ENCODE results near the gene LRRIQ3. TPM values are rescaled to one million over a fixed set of nuclear protein-coding genes. Genes with fewer than 3 reads are reported as not detected.

The LRRIQ3 gene
- total and polyA plus RNA-seq, 2 of the 13 experiments (the other 11 are each of a cell fraction or from before 2014, with no cell fraction given), result 1.1 to 1.3 TPM

- TF ChIP-seq, protein P1, sequence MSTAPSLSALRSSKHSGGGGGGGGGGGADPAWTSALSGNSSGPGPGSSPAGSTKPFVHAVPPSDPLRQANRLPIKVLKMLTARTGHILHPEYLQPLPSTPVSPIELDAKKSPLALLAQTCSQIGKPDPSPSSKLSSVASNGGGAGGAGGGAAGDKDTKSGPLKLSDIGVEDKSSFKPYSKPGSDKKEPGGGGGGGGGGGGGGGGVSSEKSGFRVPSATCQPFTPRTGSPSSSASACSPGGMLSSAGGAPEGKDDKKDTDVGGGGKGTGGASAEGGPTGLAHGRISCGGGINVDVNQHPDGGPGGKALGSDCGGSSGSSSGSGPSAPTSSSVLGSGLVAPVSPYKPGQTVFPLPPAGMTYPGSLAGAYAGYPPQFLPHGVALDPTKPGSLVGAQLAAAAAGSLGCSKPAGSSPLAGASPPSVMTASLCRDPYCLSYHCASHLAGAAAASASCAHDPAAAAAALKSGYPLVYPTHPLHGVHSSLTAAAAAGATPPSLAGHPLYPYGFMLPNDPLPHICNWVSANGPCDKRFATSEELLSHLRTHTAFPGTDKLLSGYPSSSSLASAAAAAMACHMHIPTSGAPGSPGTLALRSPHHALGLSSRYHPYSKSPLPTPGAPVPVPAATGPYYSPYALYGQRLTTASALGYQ (CRISPR knock-in tag; IDR thresholded peaks at IDR 0.05), result no peak
- TF ChIP-seq ZNF180 (CRISPR knock-in tag; IDR thresholded peaks at IDR 0.05; ENCODE audit: borderline replicate concordance, low read depth) (no peak), CHCHD3 (CRISPR knock-in tag; IDR thresholded peaks at IDR 0.05) (no peak), EZH2 (conservative IDR thresholded peaks at IDR 0.05; ENCODE audit: low read depth, low read length) (no peak), ZNF431 (CRISPR knock-in tag; IDR thresholded peaks at IDR 0.05; ENCODE audit: borderline replicate concordance, low read depth) (no peak), ZNF883 (CRISPR knock-in tag; IDR thresholded peaks at IDR 0.05; ENCODE audit: not compliant biosample characterization) (no peak), YEATS4 (CRISPR knock-in tag; IDR thresholded peaks at IDR 0.05; ENCODE audit: borderline replicate concordance) (no peak), RELA (CRISPR knock-in tag; IDR thresholded peaks at IDR 0.05) (no peak), SP4 (CRISPR knock-in tag; IDR thresholded peaks at IDR 0.05) (no peak), ELF3 (CRISPR knock-in tag; IDR thresholded peaks at IDR 0.05) (no peak), NCOA5 (CRISPR knock-in tag; IDR thresholded peaks at IDR 0.05) (no peak)
- TF ChIP-seq, protein P2, sequence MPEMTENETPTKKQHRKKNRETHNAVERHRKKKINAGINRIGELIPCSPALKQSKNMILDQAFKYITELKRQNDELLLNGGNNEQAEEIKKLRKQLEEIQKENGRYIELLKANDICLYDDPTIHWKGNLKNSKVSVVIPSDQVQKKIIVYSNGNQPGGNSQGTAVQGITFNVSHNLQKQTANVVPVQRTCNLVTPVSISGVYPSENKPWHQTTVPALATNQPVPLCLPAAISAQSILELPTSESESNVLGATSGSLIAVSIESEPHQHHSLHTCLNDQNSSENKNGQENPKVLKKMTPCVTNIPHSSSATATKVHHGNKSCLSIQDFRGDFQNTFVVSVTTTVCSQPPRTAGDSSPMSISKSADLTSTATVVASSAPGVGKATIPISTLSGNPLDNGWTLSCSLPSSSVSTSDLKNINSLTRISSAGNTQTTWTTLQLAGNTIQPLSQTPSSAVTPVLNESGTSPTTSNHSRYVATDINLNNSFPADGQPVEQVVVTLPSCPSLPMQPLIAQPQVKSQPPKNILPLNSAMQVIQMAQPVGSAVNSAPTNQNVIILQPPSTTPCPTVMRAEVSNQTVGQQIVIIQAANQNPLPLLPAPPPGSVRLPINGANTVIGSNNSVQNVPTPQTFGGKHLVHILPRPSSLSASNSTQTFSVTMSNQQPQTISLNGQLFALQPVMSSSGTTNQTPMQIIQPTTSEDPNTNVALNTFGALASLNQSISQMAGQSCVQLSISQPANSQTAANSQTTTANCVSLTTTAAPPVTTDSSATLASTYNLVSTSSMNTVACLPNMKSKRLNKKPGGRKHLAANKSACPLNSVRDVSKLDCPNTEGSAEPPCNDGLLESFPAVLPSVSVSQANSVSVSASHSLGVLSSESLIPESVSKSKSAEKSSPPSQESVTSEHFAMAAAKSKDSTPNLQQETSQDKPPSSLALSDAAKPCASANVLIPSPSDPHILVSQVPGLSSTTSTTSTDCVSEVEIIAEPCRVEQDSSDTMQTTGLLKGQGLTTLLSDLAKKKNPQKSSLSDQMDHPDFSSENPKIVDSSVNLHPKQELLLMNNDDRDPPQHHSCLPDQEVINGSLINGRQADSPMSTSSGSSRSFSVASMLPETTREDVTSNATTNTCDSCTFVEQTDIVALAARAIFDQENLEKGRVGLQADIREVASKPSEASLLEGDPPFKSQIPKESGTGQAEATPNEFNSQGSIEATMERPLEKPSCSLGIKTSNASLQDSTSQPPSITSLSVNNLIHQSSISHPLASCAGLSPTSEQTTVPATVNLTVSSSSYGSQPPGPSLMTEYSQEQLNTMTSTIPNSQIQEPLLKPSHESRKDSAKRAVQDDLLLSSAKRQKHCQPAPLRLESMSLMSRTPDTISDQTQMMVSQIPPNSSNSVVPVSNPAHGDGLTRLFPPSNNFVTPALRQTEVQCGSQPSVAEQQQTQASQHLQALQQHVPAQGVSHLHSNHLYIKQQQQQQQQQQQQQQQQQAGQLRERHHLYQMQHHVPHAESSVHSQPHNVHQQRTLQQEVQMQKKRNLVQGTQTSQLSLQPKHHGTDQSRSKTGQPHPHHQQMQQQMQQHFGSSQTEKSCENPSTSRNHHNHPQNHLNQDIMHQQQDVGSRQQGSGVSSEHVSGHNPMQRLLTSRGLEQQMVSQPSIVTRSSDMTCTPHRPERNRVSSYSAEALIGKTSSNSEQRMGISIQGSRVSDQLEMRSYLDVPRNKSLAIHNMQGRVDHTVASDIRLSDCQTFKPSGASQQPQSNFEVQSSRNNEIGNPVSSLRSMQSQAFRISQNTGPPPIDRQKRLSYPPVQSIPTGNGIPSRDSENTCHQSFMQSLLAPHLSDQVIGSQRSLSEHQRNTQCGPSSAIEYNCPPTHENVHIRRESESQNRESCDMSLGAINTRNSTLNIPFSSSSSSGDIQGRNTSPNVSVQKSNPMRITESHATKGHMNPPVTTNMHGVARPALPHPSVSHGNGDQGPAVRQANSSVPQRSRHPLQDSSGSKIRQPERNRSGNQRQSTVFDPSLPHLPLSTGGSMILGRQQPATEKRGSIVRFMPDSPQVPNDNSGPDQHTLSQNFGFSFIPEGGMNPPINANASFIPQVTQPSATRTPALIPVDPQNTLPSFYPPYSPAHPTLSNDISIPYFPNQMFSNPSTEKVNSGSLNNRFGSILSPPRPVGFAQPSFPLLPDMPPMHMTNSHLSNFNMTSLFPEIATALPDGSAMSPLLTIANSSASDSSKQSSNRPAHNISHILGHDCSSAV (CRISPR knock-in tag; IDR thresholded peaks at IDR 0.05; ENCODE audit: borderline replicate concordance), result no peak
Measured at GRCh38 chr1:74038042-74038441, 159.9 kb downstream of the LRRIQ3 start (continued).
